Thyroid gland (tissue), 4 donors: Measurements from ENCODE around the gene SGCA.

Source experiments
- POLR2A ChIP-seq, 2 donors: fragments of 450-650 bp; IDR thresholded peaks; one replicate each; pipeline ENCODE4 v1.6.1; 2017; ENCODE audit warnings: antibody characterized with exemption in 2 of 2, mild to moderate bottlenecking in 2 of 2, moderate library complexity in 1 of 2
- TF ChIP-seq, protein P1 (sequence below), 6 experiments: fragments of 200-600 bp in 3 of 6; fragments of 450-650 bp in 3 of 6; sonication (generic) in 3 of 6; IDR thresholded peaks; one replicate each; pipeline ENCODE4 v1.5.1; 2016 to 2019; ENCODE audit warnings: antibody characterized with exemption in 6 of 6, mild to moderate bottlenecking in 2 of 6, inconsistent platforms in 1 of 6, moderate library complexity in 1 of 6

DNA sequence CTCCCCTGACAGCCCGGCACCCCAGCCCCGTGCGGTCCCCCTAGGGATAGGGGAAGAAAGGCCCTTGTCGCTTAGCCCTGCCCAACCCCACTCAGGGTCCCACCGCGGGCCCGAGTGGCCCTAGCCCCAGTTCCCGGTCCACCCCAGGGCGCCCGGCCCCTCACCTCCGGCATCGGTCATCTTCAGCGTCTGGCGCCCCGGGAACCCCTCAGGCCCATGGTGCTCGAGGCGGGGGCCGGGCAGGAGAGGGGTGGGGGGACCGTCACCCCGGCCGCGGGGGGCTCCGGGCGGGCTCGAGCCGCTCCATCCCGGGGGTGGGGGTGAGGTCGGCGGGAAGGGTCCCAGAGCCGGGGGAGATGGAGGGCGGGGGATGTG, 36.5 kb upstream of the SGCA start:
- TF ChIP-seq, protein P1, sequence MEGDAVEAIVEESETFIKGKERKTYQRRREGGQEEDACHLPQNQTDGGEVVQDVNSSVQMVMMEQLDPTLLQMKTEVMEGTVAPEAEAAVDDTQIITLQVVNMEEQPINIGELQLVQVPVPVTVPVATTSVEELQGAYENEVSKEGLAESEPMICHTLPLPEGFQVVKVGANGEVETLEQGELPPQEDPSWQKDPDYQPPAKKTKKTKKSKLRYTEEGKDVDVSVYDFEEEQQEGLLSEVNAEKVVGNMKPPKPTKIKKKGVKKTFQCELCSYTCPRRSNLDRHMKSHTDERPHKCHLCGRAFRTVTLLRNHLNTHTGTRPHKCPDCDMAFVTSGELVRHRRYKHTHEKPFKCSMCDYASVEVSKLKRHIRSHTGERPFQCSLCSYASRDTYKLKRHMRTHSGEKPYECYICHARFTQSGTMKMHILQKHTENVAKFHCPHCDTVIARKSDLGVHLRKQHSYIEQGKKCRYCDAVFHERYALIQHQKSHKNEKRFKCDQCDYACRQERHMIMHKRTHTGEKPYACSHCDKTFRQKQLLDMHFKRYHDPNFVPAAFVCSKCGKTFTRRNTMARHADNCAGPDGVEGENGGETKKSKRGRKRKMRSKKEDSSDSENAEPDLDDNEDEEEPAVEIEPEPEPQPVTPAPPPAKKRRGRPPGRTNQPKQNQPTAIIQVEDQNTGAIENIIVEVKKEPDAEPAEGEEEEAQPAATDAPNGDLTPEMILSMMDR (IDR thresholded peaks at IDR 0.05) = no peak
- no peak for TF ChIP-seq POLR2A (IDR thresholded peaks at IDR 0.05)
